GM12878 (cell line): ENCODE results near the gene C10orf71. TPM values are rescaled to one million over a fixed set of nuclear protein-coding genes. Genes with fewer than 3 reads are reported as not detected.

Source experiments
- ATAC-seq: fragments of 200-7000 bp; cut with Tn5 transposase; 3 replicates; pipeline ENCODE4 v1.9.1; 2020; ENCODE audit warnings: mild to moderate bottlenecking, moderate library complexity
- BruUV-seq: library from RNA; stranded (reverse); fragments of 400-500 nt; replicated peaks from 2 replicates; lab custom pipeline; 2021; lab: Mats Ljungman, UMichigan
- CTCF ChIA-PET: fragments of 300-600 bp; sonication (Branson Sonifier 250); formaldehyde crosslinking; extraction: SDS; loops from one replicate; lab custom pipeline; 2021; ENCODE audit warnings: inconsistent platforms; lab: Yijun Ruan, JAX
- POLR2A ChIA-PET: fragments of 350-600 bp; formaldehyde crosslinking; extraction: SDS; loops from one replicate; lab custom pipeline; 2021; ENCODE audit warnings: inconsistent platforms; lab: Charles Lee
- RAD21 ChIA-PET: fragments of 300-600 bp; sonication (Branson Sonifier 250); formaldehyde crosslinking; loops from one replicate; lab custom pipeline; 2023; ENCODE audit warnings: antibody characterized with exemption; ENCODE audit not compliant: unreplicated experiment; lab: Charles Lee
- SMC1A ChIA-PET: fragments of 300-600 bp; sonication (Branson Sonifier 250); formaldehyde crosslinking; loops from one replicate; lab custom pipeline; 2023; ENCODE audit not compliant: unreplicated experiment, uncharacterized antibody; lab: Charles Lee
- DNase-seq: peaks from one replicate; pipeline ENCODE4 v3.0.0-alpha.2; 2011; ENCODE audit warnings: low read depth, low spot score
- FAIRE-seq: peaks from 3 replicates; lab custom pipeline; 2011; peaks lifted over from hg19 to GRCh38; lab: Jason Lieb, UNC
- H2AFZ ChIP-seq: 2 replicates; pipeline ENCODE4 v1.6.0; 2011; ENCODE audit warnings: low read depth, low read length, control low read depth; ENCODE audit not compliant: control insufficient read depth
- H3K27ac ChIP-seq: 2 replicates; pipeline ENCODE4 v1.5.1; 2011; ENCODE audit warnings: control low read depth; ENCODE audit not compliant: control insufficient read depth, insufficient read depth
- H3K27me3 ChIP-seq, 2 experiments: replicated peaks in 1 of 2; 2 replicates each; pipeline versions ENCODE4 v1.6.0 to v1.6.1; 2011; ENCODE audit warnings: low read length in 1 of 2; ENCODE audit not compliant: control insufficient read depth in 2 of 2, insufficient read depth in 2 of 2
- H3K36me3 ChIP-seq, 2 experiments: 2 replicates each; pipeline ENCODE4 v1.5.1; 2011; ENCODE audit warnings: low read length in 1 of 2; ENCODE audit not compliant: control insufficient read depth in 2 of 2, insufficient read depth in 2 of 2
- H3K4me1 ChIP-seq: 2 replicates; pipeline ENCODE4 v1.6.1; 2011; ENCODE audit warnings: mild to moderate bottlenecking, low read length, moderate library complexity, mixed read lengths; ENCODE audit not compliant: control insufficient read depth, insufficient read depth
- H3K4me2 ChIP-seq: 2 replicates; pipeline ENCODE4 v1.6.0; 2011; ENCODE audit warnings: control low read depth; ENCODE audit not compliant: control insufficient read depth, insufficient read depth
- H3K4me3 ChIP-seq: fragments of 200-600 bp; sonication (generic); 2 replicates; pipeline ENCODE4 v1.5.1; 2016
- H3K79me2 ChIP-seq: 2 replicates; pipeline ENCODE4 v1.6.0; 2011; ENCODE audit warnings: low read length; ENCODE audit not compliant: control insufficient read depth, insufficient read depth
- H3K9ac ChIP-seq: 2 replicates; pipeline ENCODE4 v1.8.0; 2011; ENCODE audit warnings: low read length, control low read depth, mixed read lengths; ENCODE audit not compliant: control insufficient read depth, insufficient read depth
- H3K9me3 ChIP-seq: replicated peaks from 3 replicates; pipeline ENCODE4 v1.5.1; 2011; ENCODE audit warnings: mild to moderate bottlenecking, low read length; ENCODE audit not compliant: control insufficient read depth, insufficient read depth
- H4K20me1 ChIP-seq: 2 replicates; pipeline ENCODE4 v1.6.0; 2011; ENCODE audit not compliant: control insufficient read depth, insufficient read depth
- EP300 ChIP-seq, 2 experiments: fragments of 150-350 bp in 1 of 2; IDR thresholded peaks; 2 replicates each; pipeline ENCODE4 v1.6.1; 2011 to 2012; ENCODE audit warnings: low read depth in 2 of 2, low read length in 2 of 2, borderline replicate concordance in 1 of 2, improper control_type of control experiment in 1 of 2, inconsistent platforms in 1 of 2; ENCODE audit not compliant: control insufficient read depth in 1 of 2
- POLR2AphosphoS2 ChIP-seq: IDR thresholded peaks from 2 replicates; pipeline ENCODE4 v1.6.1; 2011; ENCODE audit warnings: low read depth, mild to moderate bottlenecking, low read length, improper control_type of control experiment, moderate library complexity
- RAD21 ChIP-seq: IDR thresholded peaks from 2 replicates; pipeline ENCODE4 v1.6.1; 2011; ENCODE audit warnings: mild to moderate bottlenecking, low read depth, low read length, moderate library complexity; ENCODE audit not compliant: insufficient read depth
- USF2 ChIP-seq: IDR thresholded peaks from 2 replicates; pipeline ENCODE4 v1.6.1; 2011; ENCODE audit warnings: low read depth, low read length, improper control_type of control experiment, borderline replicate concordance
- WGBS: methylation state at CpG from one replicate; pipeline ENCODE4 v1.1.6; 2016; ENCODE audit warnings: low lambda C conversion rate; ENCODE audit not compliant: insufficient replicate concordance, insufficient coverage; ENCODE audit errors: missing lambda C conversion rate; 5-methylcytosine and 5-hydroxymethylcytosine counted together
- in situ Hi-C: fragments of 300-500 bp; cut with MboI; formaldehyde crosslinking; loops from 9 replicates; pipeline ENCODE4 v1.14.3; 2018; ENCODE audit warnings: mixed read lengths
- intact Hi-C: fragments of 100-400 bp; cut with micrococcal nuclease; formaldehyde crosslinking; loops from one replicate; pipeline ENCODE4 v1.14.2; 2022; ENCODE audit not compliant: unreplicated experiment
- polyA plus RNA-seq, 11 experiments: library from polyadenylated mRNA; depleted of rRNA in 4 of 11; unstranded in 6 of 11; stranded (reverse) in 5 of 11; fragments of >200 nt; fragmentation: Nextera tagmentation in 4 of 11; fragmentation: Illumina TruSeq in 1 of 11; extraction: Ambion mirVana in 4 of 11; extraction: Trizol in 1 of 11; gene quantifications; 1 replicate in 1 of 11; 2 replicates in 10 of 11; pipeline versions ENCODE4 v1.2.1 to v1.2.3, GENCODE V29; 2011 to 2016; ENCODE audit warnings: inconsistent platforms in 2 of 11, missing spikeins in 2 of 11, low read depth in 1 of 11
- total RNA-seq, 4 experiments: library from RNA; depleted of rRNA in 3 of 4; stranded (reverse); fragments of >200 nt in 3 of 4; fragmentation: Illumina TruSeq in 1 of 4; extraction: Trizol in 1 of 4; gene quantifications; 2 replicates each; pipeline versions ENCODE4 v1.2.1 to v1.2.3, GENCODE V29; 2013 to 2021

Gene C10orf71
- total and polyA plus RNA-seq, 10 of the 15 experiments (the other 5 are each of a cell fraction or from before 2014, with no cell fraction given), result not detected

GRCh38 chr10:49329146-49329505 is 30.2 kb downstream of the C10orf71 start:
- Histone ChIP-seq H3K4me2 (no peak overlapping the region), H3K27me3 (peaks cover 2 to 5% of the 10 kb centered on the region in 2 experiments; a peak in 2 of 4 replicates), H3K9ac (no peak overlapping the region), H2AFZ (no peak overlapping the region), H3K9me3 (no peaks in the 10 kb centered on the region; the same call in 2 of the 3 replicates), H3K27ac (no peak overlapping the region), H3K79me2 (no peaks in the 10 kb centered on the region), H3K4me1 (no peaks in the 10 kb centered on the region), H3K4me3 (no peak overlapping the region), H4K20me1 (no peaks in the 10 kb centered on the region; the same call in 1 of the 2 replicates), H3K36me3 (no peaks in the 10 kb centered on the region)
- DNase-seq (no peak), ATAC-seq (no peak), FAIRE-seq (no peak)
- no TSS peak for BruUV-seq
- 13% methylated on average over 4 of the region's 4 CpGs for WGBS
- TF ChIP-seq POLR2AphosphoS2 (no peak), USF2 (no peak)
- in situ Hi-C loops (no loop called here), intact Hi-C loops (no loop called here)
- ChIA-PET RAD21 (no interaction called here), SMC1A (no interaction called here), CTCF (no interaction called here), POLR2A (no interaction called here)

GRCh38 chr10:49330127-49330665 is 31.2 kb downstream of the C10orf71 start:
- intact Hi-C loops (no loop called here), in situ Hi-C loops (no loop called here)
- Histone ChIP-seq H3K4me3 (no peak overlapping the region), H3K79me2 (no peaks in the 10 kb centered on the region), H3K27ac (no peak overlapping the region), H3K9ac (no peak overlapping the region), H3K4me2 (no peak overlapping the region), H3K27me3 (peaks cover 2 to 5% of the 10 kb centered on the region in 2 experiments; a peak in 2 of 4 replicates), H3K4me1 (no peaks in the 10 kb centered on the region), H3K36me3 (no peaks in the 10 kb centered on the region), H4K20me1 (no peaks in the 10 kb centered on the region; the same call in 1 of the 2 replicates), H3K9me3 (no peaks in the 10 kb centered on the region; the same call in 2 of the 3 replicates), H2AFZ (no peak overlapping the region)
- ChIA-PET SMC1A (no interaction called here), POLR2A (no interaction called here), RAD21 (no interaction called here), CTCF (interaction anchor here (0.8 kb wide), 1 partner anchor 12 kb away, joined by 3 read pairs; no protein-coding TSS in a partner anchor)
- no TSS peak for BruUV-seq
- no peak for DNase-seq
- ATAC-seq, result no peak
- 51% methylated on average over 5 of the region's 5 CpGs for WGBS
- FAIRE-seq, result no peak
- no peak for TF ChIP-seq EP300 (IDR thresholded peaks at IDR 0.05; ENCODE audit: borderline replicate concordance in 1 of 2, control insufficient read depth in 1 of 2, low read depth in 2 of 2, low read length in 2 of 2)
- TF ChIP-seq RAD21, result no peak
